Heart left ventricle (tissue), 13 donors: ENCODE measurements around the gene WWOX.

Experiments
- CTCF ChIP-seq, 12 donors: fragments of 200-600 bp; sonication (generic) in 4 of 12; IDR thresholded peaks; one replicate each; pipeline versions ENCODE4 v1.5.0 to v1.8.0; 2018 to 2022; ENCODE audit warnings: antibody characterized with exemption in 12 of 12, mild to moderate bottlenecking in 5 of 12
- POLR2A ChIP-seq, 2 donors: fragments of 450-650 bp; IDR thresholded peaks; one replicate each; pipeline ENCODE4 v1.6.1; 2017; ENCODE audit warnings: antibody characterized with exemption in 2 of 2, mild to moderate bottlenecking in 2 of 2, moderate library complexity in 2 of 2
- donor health status: ischemic (EF 13 %, LVEDD 7.1; RV severe dilation, severe dysfunction).
- donor health status: DM: no; HTN: yes; CAD: no.
- donor health status: DM: no; HTN: no; CAD: no.
- donor health status: ischemic (EF 25% LVEDD 6.9; RV normal size, moderate dysfunction).
- donor health status: ischemic (EF 25% LVEDD 5.7; RV mildly dilated, moderate dysfunction).
- donor health status: ischemic (EF 35%, LVEDD 5.7; RV mildly dilated, moderate dysfunction).
- donor health status: nonischemic (EF 11% LVEDD 7.7; RV severe dilation, severe dysfunction).
- donor health status: DM: yes; HTN: yes; CAD: no.
- donor health status: PGD.
- donor health status: ischemic (EF 29% LVEDD 5.4; RV normal size, mild dysfunction).
- donor health status: nonischemic (EF 23%, LVEDD 6.1; RV moderate dilation, normal function).

- TF ChIP-seq POLR2A (IDR thresholded peaks at IDR 0.05) = no peak
- TF ChIP-seq CTCF (IDR thresholded peaks at IDR 0.05) = no peak
These were observed 688.8 kb downstream of the WWOX start for GRCh38 chr16:78788276-78788675.
